Breast epithelium (tissue), 3 donors: ENCODE measurements around the gene THSD7B.

Source experiments
- POLR2A ChIP-seq: fragments of 450-650 bp; IDR thresholded peaks from one replicate; pipeline ENCODE4 v1.6.1; 2016; ENCODE audit warnings: antibody characterized with exemption, mild to moderate bottlenecking, moderate library complexity
- POLR2AphosphoS5 ChIP-seq, 3 donors: sonication (generic); formaldehyde crosslinking; IDR thresholded peaks; one replicate each; pipeline ENCODE4 v1.6.1; 2017; ENCODE audit warnings: antibody characterized with exemption in 3 of 3
- TF ChIP-seq, protein P1 (sequence below), 3 donors: fragments of 450-650 bp; IDR thresholded peaks; one replicate each; pipeline ENCODE4 v1.5.1; 2016 to 2017; ENCODE audit warnings: antibody characterized with exemption in 3 of 3, mild to moderate bottlenecking in 3 of 3, moderate library complexity in 3 of 3

DNA sequence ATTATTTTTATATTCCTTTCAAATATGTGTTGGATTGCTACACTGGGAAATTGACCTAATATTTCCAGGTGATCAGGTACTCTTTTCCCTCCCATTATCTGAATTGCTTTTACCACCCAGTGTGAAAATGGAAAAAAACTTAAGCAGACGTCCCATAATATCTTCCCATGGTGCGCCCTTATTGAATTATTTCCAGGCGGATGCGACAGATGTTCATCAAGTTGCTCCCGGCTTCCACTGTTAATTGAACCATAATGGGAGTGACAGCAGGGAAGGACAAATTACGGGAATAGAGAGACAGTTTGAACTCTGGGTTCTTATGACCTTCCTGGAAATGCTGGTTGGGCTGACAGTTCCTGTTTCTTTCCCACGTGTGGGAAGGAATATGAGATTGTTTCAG lies 93.3 kb downstream of the THSD7B start:
- no peak for TF ChIP-seq POLR2A
- TF ChIP-seq, protein P1, sequence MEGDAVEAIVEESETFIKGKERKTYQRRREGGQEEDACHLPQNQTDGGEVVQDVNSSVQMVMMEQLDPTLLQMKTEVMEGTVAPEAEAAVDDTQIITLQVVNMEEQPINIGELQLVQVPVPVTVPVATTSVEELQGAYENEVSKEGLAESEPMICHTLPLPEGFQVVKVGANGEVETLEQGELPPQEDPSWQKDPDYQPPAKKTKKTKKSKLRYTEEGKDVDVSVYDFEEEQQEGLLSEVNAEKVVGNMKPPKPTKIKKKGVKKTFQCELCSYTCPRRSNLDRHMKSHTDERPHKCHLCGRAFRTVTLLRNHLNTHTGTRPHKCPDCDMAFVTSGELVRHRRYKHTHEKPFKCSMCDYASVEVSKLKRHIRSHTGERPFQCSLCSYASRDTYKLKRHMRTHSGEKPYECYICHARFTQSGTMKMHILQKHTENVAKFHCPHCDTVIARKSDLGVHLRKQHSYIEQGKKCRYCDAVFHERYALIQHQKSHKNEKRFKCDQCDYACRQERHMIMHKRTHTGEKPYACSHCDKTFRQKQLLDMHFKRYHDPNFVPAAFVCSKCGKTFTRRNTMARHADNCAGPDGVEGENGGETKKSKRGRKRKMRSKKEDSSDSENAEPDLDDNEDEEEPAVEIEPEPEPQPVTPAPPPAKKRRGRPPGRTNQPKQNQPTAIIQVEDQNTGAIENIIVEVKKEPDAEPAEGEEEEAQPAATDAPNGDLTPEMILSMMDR (IDR thresholded peaks at IDR 0.05): no peak
- no peak for TF ChIP-seq POLR2AphosphoS5 (IDR thresholded peaks at IDR 0.05)
